IMR-90 (cell line): ENCODE data around the gene PSMD8. TPM values are rescaled to one million over a fixed set of nuclear protein-coding genes. Genes with fewer than 3 reads are reported as not detected.

Experiments
- ATAC-seq: fragments of 200-7000 bp; cut with Tn5 transposase; 2 replicates; pipeline ENCODE4 v1.9.1; 2020; ENCODE audit warnings: low read depth, mild to moderate bottlenecking, moderate library complexity
- BruUV-seq: library from RNA; stranded (reverse); fragments of 400-500 nt; replicated peaks from 2 replicates; lab custom pipeline; 2021; lab: Mats Ljungman, UMichigan
- CTCF ChIA-PET: fragments of 300-600 bp; formaldehyde crosslinking; extraction: SDS; loops from one replicate; lab custom pipeline; 2021; ENCODE audit warnings: antibody characterized with exemption; lab: Yijun Ruan, JAX
- POLR2A ChIA-PET: fragments of 300-600 bp; sonication (Branson Sonifier 250); formaldehyde crosslinking; loops from one replicate; lab custom pipeline; 2022; ENCODE audit warnings: antibody characterized with exemption; ENCODE audit not compliant: unreplicated experiment; lab: Charles Lee
- DNase-seq: peaks from one replicate; pipeline ENCODE4 v3.0.0; 2013
- H2AFZ ChIP-seq: replicated peaks from 2 replicates; pipeline ENCODE3; 2013; ENCODE audit warnings: low read length, mild to moderate bottlenecking; ENCODE audit not compliant: poor library complexity
- H2AK5ac ChIP-seq: 2 replicates; pipeline ENCODE4 v1.6.1; 2013; ENCODE audit warnings: low read depth, low read length, inconsistent platforms
- H2AK9ac ChIP-seq: replicated peaks from 2 replicates; pipeline ENCODE3; 2013; ENCODE audit warnings: mild to moderate bottlenecking, low read depth, low read length, moderate library complexity; ENCODE audit not compliant: poor library complexity
- H2BK120ac ChIP-seq: 2 replicates; pipeline ENCODE4 v1.6.1; 2013; ENCODE audit warnings: low read depth, low read length, inconsistent platforms
- H2BK15ac ChIP-seq: 3 replicates; pipeline ENCODE4 v1.6.1; 2013; ENCODE audit warnings: low read depth, low read length, inconsistent platforms
- H2BK20ac ChIP-seq: 2 replicates; pipeline ENCODE4 v1.6.1; 2013; ENCODE audit warnings: low read depth, mild to moderate bottlenecking, inconsistent platforms, low read length, moderate library complexity
- H2BK5ac ChIP-seq: 2 replicates; pipeline ENCODE4 v1.6.1; 2013; ENCODE audit warnings: mild to moderate bottlenecking, low read depth, low read length, inconsistent platforms; ENCODE audit not compliant: poor library complexity, severe bottlenecking
- H3K14ac ChIP-seq: replicated peaks from 2 replicates; pipeline ENCODE4 v1.6.1; 2013; ENCODE audit warnings: low read depth, low read length, inconsistent platforms
- H3K18ac ChIP-seq: 2 replicates; pipeline ENCODE4 v1.6.1; 2013; ENCODE audit warnings: low read depth, low read length, control low read depth
- H3K23ac ChIP-seq: 2 replicates; pipeline ENCODE4 v1.6.1; 2013; ENCODE audit warnings: low read depth, low read length, inconsistent platforms
- H3K27ac ChIP-seq: 2 replicates; pipeline ENCODE4 v1.5.1; 2013; ENCODE audit warnings: mild to moderate bottlenecking, control low read depth, low read length; ENCODE audit not compliant: insufficient read depth
- H3K27me3 ChIP-seq: 2 replicates; pipeline ENCODE4 v1.6.1; 2013; ENCODE audit warnings: low read length; ENCODE audit not compliant: control insufficient read depth, insufficient read depth
- H3K36me3 ChIP-seq: 2 replicates; pipeline ENCODE4 v1.6.1; 2013; ENCODE audit warnings: low read length, mixed read lengths; ENCODE audit not compliant: control insufficient read depth, insufficient read depth
- H3K4ac ChIP-seq: 2 replicates; pipeline ENCODE4 v1.6.1; 2013; ENCODE audit warnings: low read depth, low read length, inconsistent platforms
- H3K4me1 ChIP-seq: 2 replicates; pipeline ENCODE4 v1.6.1; 2013; ENCODE audit warnings: low read length, mixed read lengths; ENCODE audit not compliant: control insufficient read depth, insufficient read depth
- H3K4me2 ChIP-seq: 2 replicates; pipeline ENCODE4 v1.6.1; 2013; ENCODE audit warnings: low read depth, mild to moderate bottlenecking, control low read depth, low read length, moderate library complexity
- H3K4me3 ChIP-seq: 2 replicates; pipeline ENCODE4 v1.5.1; 2013; ENCODE audit warnings: low read depth, mild to moderate bottlenecking, control low read depth, low read length, moderate library complexity; ENCODE audit not compliant: insufficient read depth
- H3K56ac ChIP-seq: 2 replicates; pipeline ENCODE4 v1.6.1; 2013; ENCODE audit warnings: low read length, inconsistent platforms; ENCODE audit not compliant: insufficient read depth; ENCODE audit errors: extremely low read depth
- H3K79me1 ChIP-seq, 2 experiments: 2 replicates each; pipeline ENCODE4 v1.6.1; 2013; ENCODE audit warnings: low read length in 2 of 2, inconsistent platforms in 1 of 2, low read depth in 1 of 2
- H3K9ac ChIP-seq: 2 replicates; pipeline ENCODE4 v1.6.1; 2013; ENCODE audit warnings: low read depth, low read length, control low read depth
- H3K9me1 ChIP-seq: 2 replicates; pipeline ENCODE4 v1.6.1; 2013; ENCODE audit warnings: low read length, inconsistent platforms; ENCODE audit not compliant: insufficient read depth
- H3K9me3 ChIP-seq: 2 replicates; pipeline ENCODE4 v1.6.1; 2013; ENCODE audit warnings: low read length; ENCODE audit not compliant: control insufficient read depth, insufficient read depth
- H4K20me1 ChIP-seq: 2 replicates; pipeline ENCODE4 v1.6.1; 2013; ENCODE audit warnings: low read length, inconsistent platforms; ENCODE audit not compliant: insufficient read depth
- H4K5ac ChIP-seq: 2 replicates; pipeline ENCODE4 v1.6.1; 2013; ENCODE audit warnings: mild to moderate bottlenecking, low read depth, low read length, control low read depth
- H4K8ac ChIP-seq, 2 experiments: 2 replicates each; pipeline ENCODE4 v1.6.1; 2013; ENCODE audit warnings: low read depth in 2 of 2, low read length in 2 of 2, control low read depth in 1 of 2, inconsistent platforms in 1 of 2
- H4K91ac ChIP-seq: 2 replicates; pipeline ENCODE4 v1.6.1; 2013; ENCODE audit warnings: low read depth, low read length, inconsistent platforms; ENCODE audit not compliant: insufficient read depth
- BHLHE40 ChIP-seq: fragments of 150-350 bp; IDR thresholded peaks from 2 replicates; pipeline ENCODE4 v1.6.1; 2016; ENCODE audit warnings: mild to moderate bottlenecking, low read depth, low read length
- CEBPB ChIP-seq: IDR thresholded peaks from 2 replicates; pipeline ENCODE4 v1.6.1; 2012; ENCODE audit warnings: low read depth, low read length, improper control_type of control experiment
- CHD1 ChIP-seq: IDR thresholded peaks from 2 replicates; pipeline ENCODE4 v1.6.1; 2012; ENCODE audit warnings: low read depth, low read length, improper control_type of control experiment
- CTCF ChIP-seq: conservative IDR thresholded peaks from 2 replicates; pipeline ENCODE4 v1.5.1; 2012; ENCODE audit warnings: mild to moderate bottlenecking, low read depth, low read length, improper control_type of control experiment
- ELK1 ChIP-seq: fragments of 150-350 bp; IDR thresholded peaks from 2 replicates; pipeline ENCODE4 v1.6.1; 2016; ENCODE audit warnings: low read depth, mild to moderate bottlenecking, low read length, moderate library complexity, borderline replicate concordance
- MAFK ChIP-seq: IDR thresholded peaks from 2 replicates; pipeline ENCODE4 v1.6.1; 2012; ENCODE audit warnings: low read depth, low read length, improper control_type of control experiment
- MAZ ChIP-seq: IDR thresholded peaks from 2 replicates; pipeline ENCODE4 v1.6.1; 2012; ENCODE audit warnings: low read depth, mild to moderate bottlenecking, low read length, improper control_type of control experiment, moderate library complexity, borderline replicate concordance
- MXI1 ChIP-seq: IDR thresholded peaks from 2 replicates; pipeline ENCODE4 v1.6.1; 2012; ENCODE audit warnings: low read depth, mild to moderate bottlenecking, low read length, moderate library complexity, borderline replicate concordance
- POLR2A ChIP-seq: IDR thresholded peaks from 2 replicates; pipeline ENCODE4 v1.6.1; 2012; ENCODE audit warnings: mild to moderate bottlenecking, low read depth, low read length
- RAD21 ChIP-seq: IDR thresholded peaks from 2 replicates; pipeline ENCODE4 v1.6.1; 2012; ENCODE audit warnings: low read length, improper control_type of control experiment
- RCOR1 ChIP-seq: IDR thresholded peaks from 2 replicates; pipeline ENCODE4 v1.6.1; 2012; ENCODE audit warnings: mild to moderate bottlenecking, low read length, improper control_type of control experiment; ENCODE audit not compliant: insufficient replicate concordance
- USF2 ChIP-seq: fragments of 150-350 bp; IDR thresholded peaks from 2 replicates; pipeline ENCODE4 v1.6.1; 2017; ENCODE audit warnings: mild to moderate bottlenecking, antibody characterized with exemption, low read length, low read depth
- WGBS, 2 experiments: methylation state at CpG; one replicate each; pipeline versions ENCODE4 v1.1.5 to v1.1.7; 2013; ENCODE audit warnings: missing lambda C conversion rate in 2 of 2; ENCODE audit not compliant: insufficient read length in 1 of 2; ENCODE audit errors: extremely low coverage in 2 of 2; 5-methylcytosine and 5-hydroxymethylcytosine counted together
- dilution Hi-C: fragments of 300-500 bp; cut with HindIII; formaldehyde crosslinking; loops from one replicate; pipeline ENCODE4 v1.14.3; 2018; ENCODE audit warnings: low sequenced_read_pairs; ENCODE audit not compliant: unreplicated experiment
- in situ Hi-C: fragments of 300-500 bp; cut with MboI; formaldehyde crosslinking; loops from 3 replicates; pipeline ENCODE4 v1.14.3; 2019; ENCODE audit warnings: low sequenced_read_pairs, inconsistent platforms, mixed read lengths
- intact Hi-C: fragments of 100-400 bp; cut with micrococcal nuclease; formaldehyde crosslinking; loops from 2 replicates; pipeline ENCODE4 v1.10.0; 2022
- polyA plus RNA-seq, 3 experiments: library from polyadenylated mRNA; depleted of rRNA; stranded (reverse); fragments of >200 nt; gene quantifications; 2 replicates each; pipeline ENCODE4 v1.2.3, GENCODE V29; 2012; ENCODE audit warnings: low replicate concordance in 1 of 3
- total RNA-seq: library from RNA; depleted of rRNA; stranded (reverse); fragments of >200 nt; gene quantifications from 2 replicates; pipeline ENCODE4 v1.2.3, GENCODE V29; 2012

PSMD8 gene
- total and polyA plus RNA-seq, 2 of the 4 experiments (the other 2 are of a cell fraction), result 475 to 644 TPM

GRCh38 chr19:38417146-38417543, 42.8 kb downstream of the PSMD8 start:
- 58% methylated on average over 8 of the region's 8 CpGs; no CpG with 5 or more reads in 1 of the 2 experiments for WGBS, 2 experiments
- intact Hi-C loops, result no loop called here
- CTCF ChIA-PET, result interaction anchor here (1.0 kb wide), 1 partner anchor 12 kb away, joined by 4 read pairs; no protein-coding TSS in a partner anchor

More at GRCh38 chr19:38417146-38417543, 42.8 kb downstream of the PSMD8 start:
- Histone ChIP-seq H3K4me2 (no peak overlapping the region), H3K23ac (no peak overlapping the region), H3K9me3 (no peaks in the 10 kb centered on the region), H3K14ac (no peak overlapping the region), H3K4me3 (no peak overlapping the region), H3K27ac (no peak overlapping the region), H3K4me1 (no peaks in the 10 kb centered on the region), H4K20me1 (no peaks in the 10 kb centered on the region), H3K18ac (no peak overlapping the region), H3K9me1 (peaks cover 6% of the 10 kb centered on the region; the same call in 1 of the 2 replicates), H3K9ac (no peak overlapping the region), H3K4ac (no peak overlapping the region), H2BK20ac (no peak overlapping the region), H3K56ac (no peak overlapping the region), H3K27me3 (peaks cover 27% of the 10 kb centered on the region), H4K8ac (no peak overlapping the region), H2AK9ac (no peak overlapping the region), H3K79me1 (no peaks in the 10 kb centered on the region), H2BK120ac (no peak overlapping the region), H4K5ac (no peak overlapping the region), H2BK15ac (no peak overlapping the region), H2AK5ac (no peak overlapping the region), H2AFZ (no peak overlapping the region), H2BK5ac (no peak overlapping the region), H4K91ac (no peak overlapping the region), H3K36me3 (no peaks in the 10 kb centered on the region)
- POLR2A ChIA-PET, result no interaction called here
- dilution Hi-C loops, result no loop called here
- no peak for TF ChIP-seq MAFK
- TF ChIP-seq RCOR1, result no peak
- TF ChIP-seq BHLHE40, result no peak
- no peak for TF ChIP-seq MXI1
- no peak for TF ChIP-seq CHD1
- no peak for TF ChIP-seq MAZ
- no peak for TF ChIP-seq ELK1
- no peak for TF ChIP-seq USF2
- TF ChIP-seq POLR2A, result no peak
- no peak for TF ChIP-seq CEBPB
- TF ChIP-seq RAD21, result no peak
- no peak for TF ChIP-seq CTCF
- ATAC-seq, result no peak
- DNase-seq, result no peak
- no TSS peak for BruUV-seq
- in situ Hi-C loops, result loop anchor here (25.0 kb wide), 1 partner anchor 520 kb away; the partner anchor contains the start of genes MRPS12 and SARS2
